K562 (cell line): Measurements from ENCODE around the gene FRMPD4. TPM values are rescaled to one million over a fixed set of nuclear protein-coding genes. Genes with fewer than 3 reads are reported as not detected.

Experiments used
- KAT2B ChIP-seq: IDR thresholded peaks from one replicate; pipeline ENCODE4 v1.6.1; 2012; ENCODE audit warnings: low read depth, mild to moderate bottlenecking, control low read depth, inconsistent platforms, low read length, moderate library complexity
- NUFIP1 ChIP-seq: fragments of 450-650 bp; IDR thresholded peaks from 2 replicates; pipeline ENCODE4 v1.6.1; 2018; ENCODE audit not compliant: partially characterized antibody
- ZBTB8A ChIP-seq: fragments of 450-650 bp; IDR thresholded peaks from 2 replicates; pipeline ENCODE4 v1.6.1; 2018; ENCODE audit warnings: mild to moderate bottlenecking, moderate library complexity; ENCODE audit not compliant: partially characterized antibody
- ZNF780A ChIP-seq: fragments of 250-450 bp; sonication (Bioruptor Pico); IDR thresholded peaks from 2 replicates; pipeline ENCODE4 v1.5.0; 2021; ENCODE audit warnings: mild to moderate bottlenecking
- polyA plus RNA-seq, 8 experiments: library from polyadenylated mRNA; depleted of rRNA in 4 of 8; stranded (reverse) in 5 of 8; unstranded in 3 of 8; fragments of >200 nt; fragmentation: Nextera tagmentation in 2 of 8; fragmentation: Illumina TruSeq in 1 of 8; extraction: Ambion mirVana in 2 of 8; extraction: Trizol in 1 of 8; gene quantifications; 2 replicates each; pipeline versions ENCODE4 v1.2.1 to v1.2.3, GENCODE V29; 2011 to 2014; ENCODE audit warnings: inconsistent platforms in 1 of 8, missing spikeins in 1 of 8
- total RNA-seq, 7 experiments: library from RNA; depleted of rRNA in 6 of 7; stranded (reverse); fragments of >200 nt in 6 of 7; fragmentation: Illumina TruSeq in 2 of 7; extraction: Trizol in 2 of 7; gene quantifications; 2 replicates each; pipeline versions ENCODE4 v1.2.1 to v1.2.3, GENCODE V29; 2011 to 2021; ENCODE audit warnings: low replicate concordance in 1 of 7
- TF ChIP-seq, protein P1 (sequence below): fragments of 150-350 bp; conservative IDR thresholded peaks from 2 replicates; pipeline ENCODE4 v1.6.1; 2014; ENCODE audit warnings: low read length
- TF ChIP-seq, protein P2 (sequence below), 2 experiments: fragments of 250-450 bp in 1 of 2; fragments of 450-650 bp in 1 of 2; sonication (Bioruptor Pico) in 1 of 2; IDR thresholded peaks; 2 replicates each; pipeline versions ENCODE4 v1.6.1 to v1.8.0; 2016 to 2021; ENCODE audit warnings: mild to moderate bottlenecking in 2 of 2, moderate library complexity in 2 of 2, missing compliant biosample characterization in 1 of 2, missing genetic modification characterization in 1 of 2
- TF ChIP-seq, protein P3 (sequence below): fragments of 450-650 bp; IDR thresholded peaks from 2 replicates; pipeline ENCODE4 v1.7.1; 2018; ENCODE audit warnings: mild to moderate bottlenecking, low read depth; ENCODE audit not compliant: partially characterized antibody

The FRMPD4 gene
- total and polyA plus RNA-seq, 9 of the 15 experiments (the other 6 are each of a cell fraction or from before 2014, with no cell fraction given) = not detected

DNA sequence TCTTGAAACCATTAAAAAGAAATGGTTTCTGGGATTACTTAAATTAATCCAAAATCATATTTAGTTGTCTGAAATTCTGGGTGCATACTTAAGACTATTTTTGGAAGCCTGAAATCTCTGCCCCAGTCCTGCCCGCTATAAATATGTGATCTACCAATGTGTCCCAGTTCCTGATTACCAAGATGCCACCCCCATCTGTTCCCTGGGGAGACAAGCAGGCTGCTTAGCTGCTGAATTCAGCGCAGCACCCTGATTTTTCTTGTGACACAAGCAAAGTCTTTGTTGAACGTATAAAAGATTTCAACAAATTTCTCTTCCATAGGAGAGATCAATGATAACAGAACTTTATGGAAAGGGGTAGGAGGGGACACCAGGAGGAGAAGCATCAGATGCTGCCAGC lies 552.4 kb downstream of the FRMPD4 start (continued):
- TF ChIP-seq, protein P1, sequence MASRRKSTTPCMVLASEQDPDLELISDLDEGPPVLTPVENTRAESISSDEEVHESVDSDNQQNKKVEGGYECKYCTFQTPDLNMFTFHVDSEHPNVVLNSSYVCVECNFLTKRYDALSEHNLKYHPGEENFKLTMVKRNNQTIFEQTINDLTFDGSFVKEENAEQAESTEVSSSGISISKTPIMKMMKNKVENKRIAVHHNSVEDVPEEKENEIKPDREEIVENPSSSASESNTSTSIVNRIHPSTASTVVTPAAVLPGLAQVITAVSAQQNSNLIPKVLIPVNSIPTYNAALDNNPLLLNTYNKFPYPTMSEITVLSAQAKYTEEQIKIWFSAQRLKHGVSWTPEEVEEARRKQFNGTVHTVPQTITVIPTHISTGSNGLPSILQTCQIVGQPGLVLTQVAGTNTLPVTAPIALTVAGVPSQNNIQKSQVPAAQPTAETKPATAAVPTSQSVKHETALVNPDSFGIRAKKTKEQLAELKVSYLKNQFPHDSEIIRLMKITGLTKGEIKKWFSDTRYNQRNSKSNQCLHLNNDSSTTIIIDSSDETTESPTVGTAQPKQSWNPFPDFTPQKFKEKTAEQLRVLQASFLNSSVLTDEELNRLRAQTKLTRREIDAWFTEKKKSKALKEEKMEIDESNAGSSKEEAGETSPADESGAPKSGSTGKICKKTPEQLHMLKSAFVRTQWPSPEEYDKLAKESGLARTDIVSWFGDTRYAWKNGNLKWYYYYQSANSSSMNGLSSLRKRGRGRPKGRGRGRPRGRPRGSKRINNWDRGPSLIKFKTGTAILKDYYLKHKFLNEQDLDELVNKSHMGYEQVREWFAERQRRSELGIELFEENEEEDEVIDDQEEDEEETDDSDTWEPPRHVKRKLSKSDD = no peak
- TF ChIP-seq, protein P2, sequence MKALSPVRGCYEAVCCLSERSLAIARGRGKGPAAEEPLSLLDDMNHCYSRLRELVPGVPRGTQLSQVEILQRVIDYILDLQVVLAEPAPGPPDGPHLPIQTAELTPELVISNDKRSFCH (CRISPR knock-in tag; IDR thresholded peaks at IDR 0.05) = no peak
- TF ChIP-seq, protein P2 (tag; IDR thresholded peaks at IDR 0.05) = no peak
- no peak for TF ChIP-seq ZNF780A
- TF ChIP-seq, protein P3, sequence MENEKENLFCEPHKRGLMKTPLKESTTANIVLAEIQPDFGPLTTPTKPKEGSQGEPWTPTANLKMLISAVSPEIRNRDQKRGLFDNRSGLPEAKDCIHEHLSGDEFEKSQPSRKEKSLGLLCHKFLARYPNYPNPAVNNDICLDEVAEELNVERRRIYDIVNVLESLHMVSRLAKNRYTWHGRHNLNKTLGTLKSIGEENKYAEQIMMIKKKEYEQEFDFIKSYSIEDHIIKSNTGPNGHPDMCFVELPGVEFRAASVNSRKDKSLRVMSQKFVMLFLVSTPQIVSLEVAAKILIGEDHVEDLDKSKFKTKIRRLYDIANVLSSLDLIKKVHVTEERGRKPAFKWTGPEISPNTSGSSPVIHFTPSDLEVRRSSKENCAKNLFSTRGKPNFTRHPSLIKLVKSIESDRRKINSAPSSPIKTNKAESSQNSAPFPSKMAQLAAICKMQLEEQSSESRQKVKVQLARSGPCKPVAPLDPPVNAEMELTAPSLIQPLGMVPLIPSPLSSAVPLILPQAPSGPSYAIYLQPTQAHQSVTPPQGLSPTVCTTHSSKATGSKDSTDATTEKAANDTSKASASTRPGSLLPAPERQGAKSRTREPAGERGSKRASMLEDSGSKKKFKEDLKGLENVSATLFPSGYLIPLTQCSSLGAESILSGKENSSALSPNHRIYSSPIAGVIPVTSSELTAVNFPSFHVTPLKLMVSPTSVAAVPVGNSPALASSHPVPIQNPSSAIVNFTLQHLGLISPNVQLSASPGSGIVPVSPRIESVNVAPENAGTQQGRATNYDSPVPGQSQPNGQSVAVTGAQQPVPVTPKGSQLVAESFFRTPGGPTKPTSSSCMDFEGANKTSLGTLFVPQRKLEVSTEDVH = no peak
- no peak for TF ChIP-seq ZBTB8A
- no peak for TF ChIP-seq KAT2B
- TF ChIP-seq NUFIP1 = no peak
